Liver (tissue), 3 donors: ENCODE data around the gene PARM1.

Experiments used
- ATF3 ChIP-seq: IDR thresholded peaks from 2 replicates; pipeline ENCODE4 v1.6.1; 2016; ENCODE audit warnings: antibody characterized with exemption
- CTCF ChIP-seq: fragments of 150-350 bp; IDR thresholded peaks from 2 replicates; pipeline ENCODE4 v1.5.1; 2017; ENCODE audit warnings: improper control_type of control experiment, low read depth, low read length; ENCODE audit not compliant: missing input control
- RAD21 ChIP-seq, 2 donors: IDR thresholded peaks; 2 replicates each; pipeline ENCODE4 v1.6.1; 2016; ENCODE audit warnings: antibody characterized with exemption in 2 of 2, mild to moderate bottlenecking in 2 of 2
- TAF1 ChIP-seq: conservative IDR thresholded peaks from 2 replicates; pipeline ENCODE4 v1.6.1; 2016; ENCODE audit warnings: antibody characterized with exemption, mild to moderate bottlenecking
- donor health status: healthy.
- donor health status: healthy.

GRCh38 chr4:74983253-74983635 lies 50.3 kb downstream of the PARM1 start:
- TF ChIP-seq CTCF (no peak), RAD21 (IDR thresholded peaks at IDR 0.05) (no peak), ATF3 (no peak), TAF1 (no peak)
